CD14-positive monocyte (primary cell): ENCODE measurements around the gene ASB6. TPM values are rescaled to one million over a fixed set of nuclear protein-coding genes. Genes with fewer than 3 reads are reported as not detected.

Experiments
- DNase-seq, 3 donors: peaks; one replicate each; pipeline ENCODE4 v3.0.0-alpha.2; 2011 to 2022
- H2AFZ ChIP-seq: 2 replicates; pipeline ENCODE4 v1.6.0; 2012; ENCODE audit warnings: mild to moderate bottlenecking, low read depth, low read length, inconsistent platforms; ENCODE audit not compliant: insufficient read depth, poor library complexity, severe bottlenecking
- H3K27ac ChIP-seq, 2 donors: 1 replicate in 1 of 2; 2 replicates in 1 of 2; pipeline ENCODE4 v1.5.1; 2012 to 2013; ENCODE audit warnings: low read length in 2 of 2, control low read depth in 1 of 2, inconsistent platforms in 1 of 2, low read depth in 1 of 2, mild to moderate bottlenecking in 1 of 2
- H3K27me3 ChIP-seq, 2 donors: one replicate each; pipeline versions ENCODE4 v1.6.0 to v1.6.1; 2011 to 2013; ENCODE audit warnings: low read length in 2 of 2; ENCODE audit not compliant: control insufficient read depth in 2 of 2, insufficient read depth in 2 of 2
- H3K36me3 ChIP-seq, 2 donors: replicated peaks in 1 of 2; 1 replicate in 1 of 2; 2 replicates in 1 of 2; pipeline versions ENCODE4 v1.5.1 to v1.6.1; 2012 to 2013; ENCODE audit warnings: low read length in 2 of 2, control low read depth in 1 of 2, inconsistent platforms in 1 of 2, mild to moderate bottlenecking in 1 of 2; ENCODE audit not compliant: insufficient read depth in 2 of 2, control insufficient read depth in 1 of 2
- H3K4me1 ChIP-seq, 2 donors: 1 replicate in 1 of 2; 2 replicates in 1 of 2; pipeline versions ENCODE4 v1.5.1 to v1.6.1; 2012 to 2013; ENCODE audit warnings: low read length in 2 of 2, control low read depth in 1 of 2, inconsistent platforms in 1 of 2, mild to moderate bottlenecking in 1 of 2, moderate library complexity in 1 of 2; ENCODE audit not compliant: insufficient read depth in 2 of 2, control insufficient read depth in 1 of 2
- H3K4me2 ChIP-seq: replicated peaks from 2 replicates; pipeline ENCODE3; 2012; ENCODE audit warnings: low read length, moderate library complexity, mild to moderate bottlenecking; ENCODE audit not compliant: poor library complexity, severe bottlenecking; ENCODE audit errors: extremely low read depth
- H3K4me3 ChIP-seq, 3 experiments: fragments of 200-600 bp in 1 of 3; sonication (generic) in 1 of 3; replicated peaks in 1 of 3; 1 replicate in 2 of 3; 2 replicates in 1 of 3; pipeline ENCODE4 v1.5.1; 2011 to 2013; ENCODE audit warnings: low read length in 3 of 3, mild to moderate bottlenecking in 3 of 3, control low read depth in 2 of 3, low read depth in 2 of 3, inconsistent platforms in 1 of 3, moderate library complexity in 1 of 3
- H3K79me2 ChIP-seq: 2 replicates; pipeline ENCODE4 v1.6.0; 2012; ENCODE audit warnings: mild to moderate bottlenecking, control low read depth, inconsistent platforms, low read length, moderate library complexity; ENCODE audit not compliant: insufficient read depth
- H3K9ac ChIP-seq: 2 replicates; pipeline ENCODE4 v1.6.0; 2017; ENCODE audit warnings: low read length, mild to moderate bottlenecking; ENCODE audit not compliant: insufficient read depth, poor library complexity, severe bottlenecking
- H3K9me3 ChIP-seq, 2 donors: replicated peaks in 1 of 2; 1 replicate in 1 of 2; 2 replicates in 1 of 2; pipeline versions ENCODE4 v1.5.1 to v1.6.1; 2012 to 2013; ENCODE audit warnings: low read length in 2 of 2, control low read depth in 1 of 2; ENCODE audit not compliant: control insufficient read depth in 1 of 2, insufficient read depth in 1 of 2
- H4K20me1 ChIP-seq: 2 replicates; pipeline ENCODE4 v1.6.0; 2012; ENCODE audit warnings: mild to moderate bottlenecking, low read length, control low read depth, moderate library complexity; ENCODE audit not compliant: insufficient read depth
- H3K27ac Mint-ChIP-seq, 7 donors: one replicate each; pipeline ENCODE4 v1.8.0; 2020; ENCODE audit warnings: mild to moderate bottlenecking in 7 of 7, mixed read lengths in 7 of 7, moderate library complexity in 6 of 7, inconsistent platforms in 2 of 7
- H3K27me3 Mint-ChIP-seq, 3 donors: one replicate each; pipeline ENCODE4 v1.8.0; 2021 to 2022; ENCODE audit warnings: low read depth in 3 of 3, mild to moderate bottlenecking in 3 of 3, mixed read lengths in 3 of 3, moderate library complexity in 3 of 3, inconsistent platforms in 1 of 3
- H3K36me3 Mint-ChIP-seq, 2 donors: one replicate each; pipeline ENCODE4 v1.8.0; 2020; ENCODE audit warnings: mixed read lengths in 2 of 2, inconsistent platforms in 1 of 2, mild to moderate bottlenecking in 1 of 2
- H3K4me1 Mint-ChIP-seq: one replicate; pipeline ENCODE4 v1.8.0; 2020; ENCODE audit warnings: mild to moderate bottlenecking, mixed read lengths
- H3K4me3 Mint-ChIP-seq, 2 donors: one replicate each; pipeline ENCODE4 v1.8.0; 2020; ENCODE audit warnings: mild to moderate bottlenecking in 2 of 2, mixed read lengths in 2 of 2, moderate library complexity in 1 of 2
- H3K9me3 Mint-ChIP-seq, 7 donors: one replicate each; pipeline ENCODE4 v1.8.0; 2020 to 2022; ENCODE audit warnings: mixed read lengths in 7 of 7, mild to moderate bottlenecking in 6 of 7, moderate library complexity in 6 of 7, inconsistent platforms in 2 of 7
- WGBS: methylation state at CpG from one replicate; pipeline ENCODE4 v1.1.5; 2013; ENCODE audit warnings: missing lambda C conversion rate; ENCODE audit not compliant: insufficient coverage; 5-methylcytosine and 5-hydroxymethylcytosine counted together
- intact Hi-C, 2 donors: fragments of 100-400 bp; cut with micrococcal nuclease; formaldehyde crosslinking; loops; one replicate each; pipeline versions ENCODE4 v1.15.0 to v1.15.1; 2023
- polyA plus RNA-seq, 3 donors: library from polyadenylated mRNA; depleted of rRNA in 1 of 3; unstranded in 2 of 3; stranded (reverse) in 1 of 3; fragments of 300-500 nt in 2 of 3; fragments of >200 nt in 1 of 3; fragmentation: Illumina TruSeq in 2 of 3; gene quantifications; 1 replicate in 2 of 3; 2 replicates in 1 of 3; pipeline ENCODE4 v1.2.3, GENCODE V29; 2012 to 2021
- TF ChIP-seq, protein P1 (sequence below): fragments of 200-600 bp; IDR thresholded peaks from one replicate; pipeline ENCODE4 v1.8.0; 2022; ENCODE audit warnings: antibody characterized with exemption, mild to moderate bottlenecking

The ASB6 gene
- polyA plus RNA-seq, 3 donors = 8.1 to 21.1 (median 10.1) TPM

GRCh38 chr9:129671065-129671464 lies 29.1 kb upstream of the ASB6 start:
- Histone ChIP-seq H3K4me2 (no peak overlapping the region), H3K27ac (no peak overlapping the region), H3K4me3 (no peak overlapping the region), H3K9me3 (no peaks in the 10 kb centered on the region), H2AFZ (no peak overlapping the region), H3K9ac (no peak overlapping the region), H3K4me1 (no peaks in the 10 kb centered on the region), H3K27me3 (peaks cover 4 to 15% of the 10 kb centered on the region in 2 donors), H4K20me1 (no peaks in the 10 kb centered on the region), H3K79me2 (no peaks in the 10 kb centered on the region), H3K36me3 (no peaks in the 10 kb centered on the region)
- Mint-ChIP-seq H3K27ac (no peak overlapping the region), H3K4me1 (peaks cover 2% of the 10 kb centered on the region), H3K27me3 (peaks cover 20 to 51% (median 48%) of the 10 kb centered on the region in 3 donors), H3K4me3 (no peak overlapping the region), H3K36me3 (no peaks in the 10 kb centered on the region), H3K9me3 (peaks cover 0 to 11% (median 1%) of the 10 kb centered on the region in 7 donors)
- no peak for DNase-seq
- TF ChIP-seq, protein P1, sequence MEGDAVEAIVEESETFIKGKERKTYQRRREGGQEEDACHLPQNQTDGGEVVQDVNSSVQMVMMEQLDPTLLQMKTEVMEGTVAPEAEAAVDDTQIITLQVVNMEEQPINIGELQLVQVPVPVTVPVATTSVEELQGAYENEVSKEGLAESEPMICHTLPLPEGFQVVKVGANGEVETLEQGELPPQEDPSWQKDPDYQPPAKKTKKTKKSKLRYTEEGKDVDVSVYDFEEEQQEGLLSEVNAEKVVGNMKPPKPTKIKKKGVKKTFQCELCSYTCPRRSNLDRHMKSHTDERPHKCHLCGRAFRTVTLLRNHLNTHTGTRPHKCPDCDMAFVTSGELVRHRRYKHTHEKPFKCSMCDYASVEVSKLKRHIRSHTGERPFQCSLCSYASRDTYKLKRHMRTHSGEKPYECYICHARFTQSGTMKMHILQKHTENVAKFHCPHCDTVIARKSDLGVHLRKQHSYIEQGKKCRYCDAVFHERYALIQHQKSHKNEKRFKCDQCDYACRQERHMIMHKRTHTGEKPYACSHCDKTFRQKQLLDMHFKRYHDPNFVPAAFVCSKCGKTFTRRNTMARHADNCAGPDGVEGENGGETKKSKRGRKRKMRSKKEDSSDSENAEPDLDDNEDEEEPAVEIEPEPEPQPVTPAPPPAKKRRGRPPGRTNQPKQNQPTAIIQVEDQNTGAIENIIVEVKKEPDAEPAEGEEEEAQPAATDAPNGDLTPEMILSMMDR = no peak
- 93% methylated on average over 7 of the region's 9 CpGs for WGBS
- intact Hi-C loops = no loop called here

DNA sequence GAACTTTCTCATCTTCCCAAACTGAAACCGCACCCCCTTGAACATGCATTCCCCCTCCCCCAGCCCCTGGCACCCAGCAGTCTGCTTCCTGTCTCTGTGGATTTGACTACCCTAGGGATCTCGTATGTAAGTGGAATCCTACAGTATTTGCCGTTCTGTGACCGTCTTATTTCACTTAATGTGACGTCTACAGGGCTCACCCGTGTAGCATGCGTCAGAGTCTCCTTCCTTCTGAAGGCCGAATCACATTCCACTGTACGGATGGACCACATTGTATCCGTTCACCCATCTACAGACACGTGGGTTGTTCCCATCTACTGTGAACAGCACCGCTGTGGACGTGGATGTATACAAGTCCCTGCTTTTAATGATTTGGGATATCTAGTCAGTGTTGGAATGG lies 28.0 kb upstream of the ASB6 start:
- Mint-ChIP-seq H3K27me3 (peaks cover 25 to 55% (median 54%) of the 10 kb centered on the region in 3 donors), H3K4me1 (peaks cover 5% of the 10 kb centered on the region)

More for the DNA sequence above, 28.0 kb upstream of the ASB6 start:
- no peak for DNase-seq
- peaks cover 0 to 5% of the 10 kb centered on the region in 2 donors for H3K4me1 ChIP-seq
- no peaks in the 10 kb centered on the region for H4K20me1 ChIP-seq
- TF ChIP-seq, protein P1 = no peak
- intact Hi-C loops = no loop called here
- H3K4me3 ChIP-seq = no peak overlapping the region
- H3K79me2 ChIP-seq = no peaks in the 10 kb centered on the region
- peaks cover 0 to 15% (median 1%) of the 10 kb centered on the region in 7 donors for H3K9me3 Mint-ChIP-seq
- WGBS = 90% methylated on average over 13 of the region's 13 CpGs
- H3K27me3 ChIP-seq = peaks cover 4 to 21% of the 10 kb centered on the region in 2 donors
- no peak overlapping the region for H3K4me2 ChIP-seq
- no peak overlapping the region for H2AFZ ChIP-seq
- H3K4me3 Mint-ChIP-seq = no peak overlapping the region
- H3K27ac ChIP-seq = no peak overlapping the region
- H3K36me3 ChIP-seq = no peaks in the 10 kb centered on the region
- no peaks in the 10 kb centered on the region for H3K9me3 ChIP-seq
- H3K36me3 Mint-ChIP-seq = no peaks in the 10 kb centered on the region
- H3K27ac Mint-ChIP-seq = no peak overlapping the region
- H3K9ac ChIP-seq = no peak overlapping the region
